GM21528 (cell line): Measurements from ENCODE around the gene CHTOP.

Experiments used
- ATAC-seq: cut with Tn5 transposase; IDR thresholded peaks from one replicate; pipeline ENCODE4 v1.9.1; 2021; ENCODE audit warnings: mild to moderate bottlenecking, moderate library complexity; ENCODE audit not compliant: unreplicated experiment, low FRiP score

Gene CHTOP

DNA sequence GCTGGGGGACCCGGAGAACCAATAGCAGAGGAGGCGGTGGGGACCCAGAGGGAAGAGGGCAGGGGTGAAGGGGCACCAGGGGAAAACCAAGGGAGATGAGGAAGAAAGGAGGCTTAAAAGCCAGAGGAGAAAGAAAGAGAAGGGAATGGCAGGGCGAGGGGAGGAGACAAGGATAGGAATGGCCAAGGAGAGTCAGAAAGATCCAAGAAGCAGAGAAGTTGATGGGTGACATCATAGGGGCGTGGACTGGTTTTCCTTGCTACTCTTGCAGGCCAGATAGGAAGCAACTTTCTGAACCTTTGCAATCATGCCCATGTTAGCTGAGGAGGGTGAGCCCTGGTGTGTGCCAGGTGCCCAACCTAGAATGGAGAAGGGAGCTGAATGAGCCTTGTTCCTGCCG lies 50.0 kb downstream of the CHTOP start:
- no peak for ATAC-seq

DNA sequence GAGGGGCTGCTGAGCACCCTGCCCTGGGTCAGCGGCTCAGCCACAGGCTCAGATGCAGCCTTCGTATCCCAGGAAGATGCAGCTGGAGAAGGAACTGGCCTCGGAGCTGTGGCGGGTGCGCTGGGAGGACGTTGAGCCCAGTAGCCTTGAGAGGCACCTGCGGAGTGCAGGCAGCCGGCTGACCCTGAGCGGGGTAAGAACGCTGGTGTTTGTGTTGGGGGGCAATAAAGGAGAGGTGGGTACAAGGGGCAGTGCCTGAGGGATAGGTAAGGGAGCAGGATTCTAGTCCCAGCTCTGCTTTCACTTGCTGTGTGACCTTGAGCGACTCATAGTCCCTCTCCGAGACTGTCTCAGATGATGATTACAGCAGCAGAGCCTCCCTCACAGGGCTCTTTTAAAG lies 51.0 kb downstream of the CHTOP start:
- ATAC-seq, result no peak

DNA sequence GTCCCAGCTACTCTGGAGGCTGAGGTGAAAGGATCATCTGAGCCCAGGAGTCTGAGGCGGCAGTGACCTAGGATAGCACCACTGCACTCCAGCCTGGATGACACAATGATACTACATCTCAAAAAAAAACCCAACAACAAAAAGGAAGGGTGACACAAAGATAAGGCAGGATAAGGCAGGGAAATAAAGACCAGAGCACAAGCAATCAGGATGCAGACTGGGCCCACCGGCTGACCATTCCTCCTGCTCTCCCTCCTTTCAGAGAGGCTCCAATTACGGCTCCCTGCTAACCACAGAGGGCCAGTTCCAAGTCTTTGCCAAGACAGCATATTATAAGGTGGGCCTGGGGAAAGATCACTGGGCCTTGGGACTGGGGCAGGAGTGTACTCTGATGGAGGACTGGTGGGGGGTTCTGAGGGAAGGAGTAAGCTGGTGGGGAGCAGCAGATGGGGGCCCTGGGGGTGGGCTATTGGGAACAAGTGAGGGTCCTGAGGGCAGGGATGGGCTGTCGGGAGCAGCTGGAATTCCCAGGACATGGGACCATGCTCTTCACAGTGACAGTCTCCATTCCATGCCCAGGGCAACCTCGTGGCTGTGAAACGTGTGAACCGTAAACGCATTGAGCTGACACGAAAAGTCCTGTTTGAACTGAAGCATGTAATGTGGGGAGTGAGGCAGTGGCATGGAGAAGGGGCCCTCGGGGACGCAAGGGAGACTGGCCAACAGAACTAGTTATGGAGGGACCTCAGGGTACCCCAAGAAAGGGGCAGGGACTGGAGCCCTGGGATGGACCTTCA lies 51.9 kb downstream of the CHTOP start:
- ATAC-seq, result no peak

DNA sequence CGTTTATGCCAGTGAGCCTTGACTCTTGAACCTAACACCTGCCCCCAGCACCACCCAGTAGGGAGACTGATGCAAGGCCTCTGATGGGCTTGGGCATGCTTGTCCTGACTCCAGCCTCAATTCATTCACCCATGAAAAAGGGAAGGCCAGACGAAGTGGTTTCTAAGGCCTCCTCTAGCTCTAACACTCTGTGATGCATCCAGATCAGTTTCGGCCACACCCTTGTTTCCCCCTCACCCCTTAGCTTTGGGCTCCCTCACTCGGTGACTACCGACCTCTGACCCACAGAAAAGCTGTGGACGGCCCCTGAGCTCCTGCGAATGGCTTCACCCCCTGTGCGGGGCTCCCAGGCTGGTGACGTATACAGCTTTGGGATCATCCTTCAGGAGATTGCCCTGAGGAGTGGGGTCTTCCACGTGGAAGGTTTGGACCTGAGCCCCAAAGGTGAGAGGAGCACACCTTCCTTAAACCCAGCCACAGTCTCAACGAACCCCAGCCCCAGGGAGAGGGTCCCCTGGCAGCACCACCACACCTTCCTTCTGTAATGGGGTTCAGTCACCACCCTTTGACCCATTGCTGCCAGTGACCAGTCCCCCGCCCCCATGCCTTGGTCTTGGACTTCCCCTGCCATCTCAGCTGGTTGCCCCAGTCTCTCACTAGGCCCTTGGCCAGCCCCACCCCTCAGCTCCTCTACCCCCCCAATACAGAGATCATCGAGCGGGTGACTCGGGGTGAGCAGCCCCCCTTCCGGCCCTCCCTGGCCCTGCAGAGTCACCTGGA lies 53.7 kb downstream of the CHTOP start:
- ATAC-seq, result no peak

DNA sequence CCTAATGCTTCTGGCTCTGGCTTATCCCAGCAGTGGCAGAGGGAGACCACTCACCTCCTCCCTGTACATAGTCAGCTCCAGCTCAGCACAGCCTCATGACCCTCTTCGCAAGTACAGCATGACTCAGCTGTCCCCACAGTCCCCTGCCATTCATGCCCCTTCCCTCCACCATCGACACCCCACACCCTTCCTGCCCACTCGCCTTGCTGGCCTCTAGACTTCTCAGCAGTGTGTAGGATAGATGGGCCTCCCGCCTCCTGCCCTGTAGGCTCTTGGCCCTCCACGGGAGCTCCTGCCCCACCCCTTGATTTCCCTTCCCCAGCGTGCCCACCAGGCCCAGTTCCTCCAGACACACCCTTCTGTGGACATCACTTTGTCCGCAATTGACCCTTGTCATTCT lies 54.4 kb downstream of the CHTOP start:
- no peak for ATAC-seq

DNA sequence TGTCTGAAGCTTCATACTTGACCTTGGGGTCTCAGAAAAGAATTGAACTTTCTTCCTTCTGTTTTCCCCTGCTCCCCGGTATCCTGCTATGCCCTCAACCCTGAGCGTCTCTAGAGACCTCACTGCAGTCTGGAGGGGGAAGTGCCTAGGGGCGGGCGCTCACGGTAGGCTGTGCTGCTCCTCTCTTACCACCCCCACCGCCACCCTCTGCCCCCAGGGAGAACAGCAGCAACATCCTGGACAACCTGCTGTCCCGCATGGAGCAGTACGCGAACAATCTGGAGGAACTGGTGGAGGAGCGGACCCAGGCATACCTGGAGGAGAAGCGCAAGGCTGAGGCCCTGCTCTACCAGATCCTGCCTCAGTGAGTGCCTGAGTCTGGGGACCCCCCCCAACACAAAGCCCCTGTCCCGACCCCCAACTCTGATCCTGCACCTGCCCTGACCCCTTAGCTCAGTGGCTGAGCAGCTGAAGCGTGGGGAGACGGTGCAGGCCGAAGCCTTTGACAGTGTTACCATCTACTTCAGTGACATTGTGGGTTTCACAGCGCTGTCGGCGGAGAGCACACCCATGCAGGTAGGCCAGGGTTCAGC lies 55.0 kb downstream of the CHTOP start:
- no peak for ATAC-seq

DNA sequence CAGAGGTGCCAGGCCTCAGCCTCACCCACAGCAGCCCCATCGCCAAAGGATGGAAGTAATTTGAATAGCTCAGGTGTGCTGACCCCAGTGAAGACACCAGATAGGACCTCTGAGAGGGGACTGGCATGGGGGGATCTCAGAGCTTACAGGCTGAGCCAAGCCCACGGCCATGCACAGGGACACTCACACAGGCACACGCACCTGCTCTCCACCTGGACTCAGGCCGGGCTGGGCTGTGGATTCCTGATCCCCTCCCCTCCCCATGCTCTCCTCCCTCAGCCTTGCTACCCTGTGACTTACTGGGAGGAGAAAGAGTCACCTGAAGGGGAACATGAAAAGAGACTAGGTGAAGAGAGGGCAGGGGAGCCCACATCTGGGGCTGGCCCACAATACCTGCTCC lies 59.6 kb downstream of the CHTOP start:
- ATAC-seq, result no peak
